GM23248 (cell line): ENCODE measurements around the gene FN3KRP.

ENCODE experiments used
- EZH2 ChIP-seq: fragments of 200-600 bp; sonication (generic); IDR thresholded peaks from 2 replicates; pipeline ENCODE4 v1.6.1; 2018; ENCODE audit warnings: antibody characterized with exemption, mild to moderate bottlenecking; ENCODE audit not compliant: insufficient read depth, poor library complexity, severe bottlenecking
- EZH2phosphoT487 ChIP-seq: fragments of 200-600 bp; sonication (generic); IDR thresholded peaks from 2 replicates; pipeline ENCODE4 v1.6.1; 2018; ENCODE audit warnings: antibody characterized with exemption, moderate library complexity, mild to moderate bottlenecking, low read depth; ENCODE audit not compliant: insufficient read depth

DNA sequence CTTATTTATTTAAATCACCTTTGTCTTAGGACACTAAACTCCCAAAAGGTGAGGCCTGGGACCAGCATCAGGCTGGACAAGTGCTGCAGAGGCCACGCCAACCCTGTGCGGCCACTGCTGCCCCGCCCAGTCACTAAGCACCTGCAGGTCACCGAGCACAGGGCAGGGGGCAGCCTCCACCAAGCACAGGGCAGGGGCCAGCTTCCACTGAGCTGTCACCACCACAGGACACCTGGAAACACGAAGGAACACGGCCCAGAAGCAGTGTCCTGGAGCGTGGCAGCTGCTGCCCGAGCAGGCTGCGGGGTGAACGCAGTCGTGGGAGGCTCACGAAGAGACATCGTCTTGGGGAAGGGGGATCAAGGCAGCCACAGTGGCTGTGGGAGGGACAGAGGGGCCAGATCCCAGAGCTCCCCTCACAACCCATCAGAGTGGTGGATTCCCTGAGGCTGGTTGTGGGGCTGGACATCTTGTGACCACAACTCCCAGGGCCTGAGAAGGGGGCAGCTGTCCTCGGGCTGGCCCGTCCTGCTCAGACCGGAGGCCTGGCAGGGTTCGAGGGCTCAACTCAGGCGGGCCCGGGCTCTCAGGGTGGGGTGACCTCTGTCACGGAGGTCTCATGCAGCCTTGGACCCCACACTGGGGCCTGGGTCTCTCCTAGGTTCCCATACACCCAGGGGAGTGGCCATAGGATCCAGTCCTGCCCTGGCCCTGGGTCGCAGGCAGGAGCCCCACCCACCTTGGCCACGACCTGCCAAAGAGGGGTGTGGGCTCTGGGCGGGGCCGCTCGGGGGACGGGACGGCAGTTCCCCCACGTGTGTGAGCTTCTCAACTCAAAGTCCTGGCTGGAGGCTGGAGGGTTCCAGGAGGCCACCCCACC is 36.7 kb upstream of the FN3KRP start:
- TF ChIP-seq EZH2phosphoT487 (no peak), EZH2 (no peak)
